ENCODE measurements around the gene SMIM1. TPM values are rescaled to one million over a fixed set of nuclear protein-coding genes. Genes with fewer than 3 reads are reported as not detected.
A peak's percentile ranks its signal among the peaks of the same experiment; 100 is the strongest.

Gene SMIM1, protein sequence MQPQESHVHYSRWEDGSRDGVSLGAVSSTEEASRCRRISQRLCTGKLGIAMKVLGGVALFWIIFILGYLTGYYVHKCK
- polyA plus RNA-seq: 0.79 to 1.3 TPM (median 1.0 TPM) in 3 replicates
- polyA plus RNA-seq (2011; ENCODE audit: low read depth): 0.57 TPM
- 0.29 and 1.8 TPM in 2 replicates for polyA plus RNA-seq (2011; cell fraction: cytosol; rRNA removed)
- polyA plus RNA-seq (2011; cell fraction: nucleus; rRNA removed): 0.57 TPM in 1 of 2 replicates, not detected in the other
- 3.9 TPM in 1 of 2 replicates, not detected in the other for polyA plus RNA-seq (2012; ENCODE audit: low replicate concordance)
- polyA minus RNA-seq: 0.76 to 1.9 TPM in 2 of 3 replicates, not detected in the other
- 7.5 TPM for polyA minus RNA-seq (2011; cell fraction: cytosol; rRNA and poly(A)+ RNA removed)
- polyA minus RNA-seq (2011; cell fraction: nucleus; rRNA and poly(A)+ RNA removed): not detected in 2 replicates

DNA sequence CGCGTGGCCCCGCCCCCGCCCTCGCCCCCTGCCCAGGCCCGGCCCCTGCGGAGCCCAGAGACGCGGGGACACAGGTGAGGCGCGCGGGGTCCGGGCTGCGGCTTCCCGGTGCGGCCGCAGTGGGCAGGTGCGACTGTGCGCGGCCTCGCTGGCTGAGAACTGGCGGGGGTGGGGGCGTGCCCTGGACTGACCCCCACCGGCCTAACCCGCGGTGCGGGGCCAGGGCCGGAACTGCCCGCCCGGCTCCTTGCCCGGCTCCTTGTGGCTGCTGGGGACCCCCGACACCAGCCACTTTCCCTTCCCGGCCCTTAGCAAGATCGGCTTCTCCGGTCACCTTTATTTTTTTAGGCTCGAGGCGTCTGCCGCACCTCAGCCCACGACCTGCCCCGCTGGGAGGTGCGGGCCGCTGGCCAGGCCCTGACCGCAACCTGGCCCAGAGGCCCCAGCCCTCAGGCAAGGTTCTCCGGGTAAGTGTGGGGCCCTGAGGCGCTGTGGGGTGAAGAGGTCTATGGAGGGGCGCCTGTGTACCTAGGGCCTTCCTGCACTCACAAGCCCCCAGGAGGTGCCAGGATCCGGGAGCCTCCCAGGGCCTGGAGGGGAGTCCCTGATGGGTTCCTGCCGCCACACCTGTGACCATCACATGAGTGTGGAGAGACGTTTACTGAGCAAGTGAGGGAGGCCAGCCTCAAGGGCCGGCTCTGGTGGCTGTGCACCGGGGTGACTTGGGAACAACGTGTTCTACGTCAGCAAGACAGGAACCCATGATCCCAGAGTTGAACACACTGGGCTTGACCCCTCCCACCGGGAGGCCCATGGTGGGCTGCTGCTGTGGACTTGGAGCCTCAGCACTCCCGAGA, at the start of gene SMIM1:
Gene SMIM1, plus strand, starts transcription at position 35 of the 857 bp plus-strand sequence. CDS start 2,625 bp downstream, outside the sequence.
- DNase-seq (ENCODE audit: low read depth, low spot score) (no peak), FAIRE-seq (no peak)
- Histone ChIP-seq H3K36me3 (ENCODE audit: control insufficient read depth in 2 of 2, extremely low read depth in 1 of 2, insufficient read depth in 2 of 2, low read length in 2 of 2) (no peaks in the 10 kb centered on the region), H3K4me3 (ENCODE audit: control insufficient read depth in 2 of 3, extremely low read depth in 1 of 3, insufficient read depth in 2 of 3, low read depth in 1 of 3, low read length in 3 of 3) (peak within 1 kb of the TSS; percentile 49 to 59 (median 52)), H3K4me2 (ENCODE audit: control insufficient read depth, extremely low read depth, insufficient read depth, low read depth, low read length) (peak within 1 kb of the TSS; percentile 71), H3K27ac (ENCODE audit: control insufficient read depth, insufficient read depth, low read length) (no peak within 1 kb of the TSS), H3K27me3 (ENCODE audit: control insufficient read depth, extremely low read depth, insufficient read depth, low read length) (no peaks in the 10 kb centered on the region), H3K9me3 (ENCODE audit: control insufficient read depth, low read depth, low read length) (no peaks in the 10 kb centered on the region), H2AFZ (ENCODE audit: control insufficient read depth, low read length) (peak within 1 kb of the TSS; percentile 37), H4K20me1 (ENCODE audit: control insufficient read depth, extremely low read depth, insufficient read depth, low read length) (no peaks in the 10 kb centered on the region), H3K4me1 (ENCODE audit: control insufficient read depth, extremely low read depth, insufficient read depth, low read length) (peaks cover 5% of the 10 kb centered on the region), H3K9me1 (ENCODE audit: control insufficient read depth, extremely low read depth, insufficient read depth, low read length) (no peaks in the 10 kb centered on the region), H3K9ac (ENCODE audit: control insufficient read depth, extremely low read depth, insufficient read depth, low read length) (peak within 1 kb of the TSS; percentile 37), H3K79me2 (ENCODE audit: control insufficient read depth, insufficient read depth, low read length) (no peaks in the 10 kb centered on the region)
- dilution Hi-C loops (cut with MboI; ENCODE audit: extremely low pct_ligation_motif_present, low sequenced_read_pairs): no loop called here
- TF ChIP-seq EZH2 (IDR thresholded peaks at IDR 0.05; ENCODE audit: low read length): no peak
- TF ChIP-seq, protein P1, sequence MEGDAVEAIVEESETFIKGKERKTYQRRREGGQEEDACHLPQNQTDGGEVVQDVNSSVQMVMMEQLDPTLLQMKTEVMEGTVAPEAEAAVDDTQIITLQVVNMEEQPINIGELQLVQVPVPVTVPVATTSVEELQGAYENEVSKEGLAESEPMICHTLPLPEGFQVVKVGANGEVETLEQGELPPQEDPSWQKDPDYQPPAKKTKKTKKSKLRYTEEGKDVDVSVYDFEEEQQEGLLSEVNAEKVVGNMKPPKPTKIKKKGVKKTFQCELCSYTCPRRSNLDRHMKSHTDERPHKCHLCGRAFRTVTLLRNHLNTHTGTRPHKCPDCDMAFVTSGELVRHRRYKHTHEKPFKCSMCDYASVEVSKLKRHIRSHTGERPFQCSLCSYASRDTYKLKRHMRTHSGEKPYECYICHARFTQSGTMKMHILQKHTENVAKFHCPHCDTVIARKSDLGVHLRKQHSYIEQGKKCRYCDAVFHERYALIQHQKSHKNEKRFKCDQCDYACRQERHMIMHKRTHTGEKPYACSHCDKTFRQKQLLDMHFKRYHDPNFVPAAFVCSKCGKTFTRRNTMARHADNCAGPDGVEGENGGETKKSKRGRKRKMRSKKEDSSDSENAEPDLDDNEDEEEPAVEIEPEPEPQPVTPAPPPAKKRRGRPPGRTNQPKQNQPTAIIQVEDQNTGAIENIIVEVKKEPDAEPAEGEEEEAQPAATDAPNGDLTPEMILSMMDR (optimal IDR thresholded peaks at IDR 0.05 in 1 of 3, IDR thresholded peaks at IDR 0.05 in 1 of 3, conservative IDR thresholded peaks at IDR 0.05 in 1 of 3; ENCODE audit: extremely low read depth in 1 of 3, insufficient read depth in 2 of 3, low read length in 3 of 3): no peak

DNA sequence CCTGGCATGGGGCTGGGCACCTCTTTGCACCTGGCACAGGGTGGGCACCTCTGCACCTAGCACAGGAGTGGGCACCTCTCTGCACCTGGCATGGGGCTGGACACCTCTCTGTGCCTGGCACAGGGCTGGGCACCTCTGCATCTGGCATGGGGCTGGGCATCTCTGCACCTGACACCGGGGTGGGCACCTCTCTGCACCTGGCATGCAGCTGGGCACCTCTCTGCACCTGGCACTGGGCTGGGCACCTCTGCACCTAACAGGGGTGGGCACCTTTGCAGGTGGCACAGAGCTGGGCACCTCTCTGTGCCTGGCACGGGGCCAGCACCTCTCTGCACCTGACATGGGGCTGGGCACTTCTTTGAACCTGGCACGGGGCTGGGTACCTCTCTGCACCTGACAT, 49.7 kb upstream of the SMIM1 start:
- Histone ChIP-seq H3K4me3 (ENCODE audit: control insufficient read depth in 2 of 3, extremely low read depth in 1 of 3, insufficient read depth in 2 of 3, low read depth in 1 of 3, low read length in 3 of 3) (no peak overlapping the region), H3K27me3 (ENCODE audit: control insufficient read depth, extremely low read depth, insufficient read depth, low read length) (no peaks in the 10 kb centered on the region), H3K36me3 (ENCODE audit: control insufficient read depth in 2 of 2, extremely low read depth in 1 of 2, insufficient read depth in 2 of 2, low read length in 2 of 2) (no peaks in the 10 kb centered on the region), H3K9me3 (ENCODE audit: control insufficient read depth, low read depth, low read length) (no peaks in the 10 kb centered on the region), H3K9me1 (ENCODE audit: control insufficient read depth, extremely low read depth, insufficient read depth, low read length) (no peaks in the 10 kb centered on the region), H3K79me2 (ENCODE audit: control insufficient read depth, insufficient read depth, low read length) (no peaks in the 10 kb centered on the region), H3K27ac (ENCODE audit: control insufficient read depth, insufficient read depth, low read length) (no peak overlapping the region), H3K4me2 (ENCODE audit: control insufficient read depth, extremely low read depth, insufficient read depth, low read depth, low read length) (no peak overlapping the region), H2AFZ (ENCODE audit: control insufficient read depth, low read length) (no peak overlapping the region), H3K9ac (ENCODE audit: control insufficient read depth, extremely low read depth, insufficient read depth, low read length) (no peak overlapping the region), H3K4me1 (ENCODE audit: control insufficient read depth, extremely low read depth, insufficient read depth, low read length) (peaks cover 2% of the 10 kb centered on the region), H4K20me1 (ENCODE audit: control insufficient read depth, extremely low read depth, insufficient read depth, low read length) (no peaks in the 10 kb centered on the region)
- FAIRE-seq (no peak), DNase-seq (ENCODE audit: low read depth, low spot score) (no peak)
- TF ChIP-seq EZH2 (IDR thresholded peaks at IDR 0.05; ENCODE audit: low read length): no peak
- TF ChIP-seq, protein P1 (optimal IDR thresholded peaks at IDR 0.05 in 1 of 3, IDR thresholded peaks at IDR 0.05 in 1 of 3, conservative IDR thresholded peaks at IDR 0.05 in 1 of 3; ENCODE audit: extremely low read depth in 1 of 3, insufficient read depth in 2 of 3, low read length in 3 of 3): no peak
- dilution Hi-C loops (cut with MboI; ENCODE audit: extremely low pct_ligation_motif_present, low sequenced_read_pairs): no loop called here
